Esophagus (tissue), 2 donors: ENCODE results near the gene GCNT2. TPM values are rescaled to one million over a fixed set of nuclear protein-coding genes. Genes with fewer than 3 reads are reported as not detected.

Source experiments
- H3K27ac ChIP-seq, 2 donors: one replicate each; pipeline ENCODE4 v1.5.1; 2013; ENCODE audit warnings: low read depth in 2 of 2, mild to moderate bottlenecking in 2 of 2, inconsistent platforms in 1 of 2, low read length in 1 of 2, moderate library complexity in 1 of 2
- H3K27me3 ChIP-seq, 2 donors: one replicate each; pipeline ENCODE4 v1.6.1; 2013; ENCODE audit warnings: low read length in 2 of 2, control low read depth in 1 of 2, mild to moderate bottlenecking in 1 of 2; ENCODE audit not compliant: insufficient read depth in 2 of 2, control insufficient read depth in 1 of 2
- H3K36me3 ChIP-seq, 2 donors: one replicate each; pipeline ENCODE4 v1.6.1; 2013; ENCODE audit warnings: low read length in 1 of 2; ENCODE audit not compliant: control insufficient read depth in 2 of 2, insufficient read depth in 2 of 2
- H3K4me1 ChIP-seq, 2 donors: one replicate each; pipeline ENCODE4 v1.6.1; 2013; ENCODE audit warnings: low read length in 1 of 2; ENCODE audit not compliant: control insufficient read depth in 2 of 2, insufficient read depth in 2 of 2
- H3K4me3 ChIP-seq, 2 donors: one replicate each; pipeline ENCODE4 v1.5.1; 2013; ENCODE audit warnings: low read length in 2 of 2, mild to moderate bottlenecking in 2 of 2, low read depth in 1 of 2, moderate library complexity in 1 of 2
- H3K9me3 ChIP-seq, 2 donors: one replicate each; pipeline ENCODE4 v1.6.1; 2013; ENCODE audit warnings: mild to moderate bottlenecking in 2 of 2, low read depth in 1 of 2, low read length in 1 of 2, moderate library complexity in 1 of 2; ENCODE audit not compliant: control insufficient read depth in 2 of 2, insufficient read depth in 1 of 2
- WGBS, 2 donors: extraction: QIAGEN DNeasy Blood & Tissue Kit; methylation state at CpG; one replicate each; pipeline ENCODE4 v1.1.7; 2013; 5-methylcytosine and 5-hydroxymethylcytosine counted together
- polyA plus RNA-seq, 2 donors: library from polyadenylated mRNA; stranded (reverse); fragments of 200-250 nt; gene quantifications; one replicate each; pipeline ENCODE4 v1.2.3, GENCODE V29; 2013
- donor health status: healthy with polysubstance abuse.
- donor health status: Bipolar disorder and iron deficiency.

The GCNT2 gene
- polyA plus RNA-seq, 2 donors, result 3.0 to 3.1 TPM

- Histone ChIP-seq H3K27me3 (no peaks in the 10 kb centered on the region), H3K4me3 (no peak overlapping the region), H3K36me3 (peaks cover 0 to 2% of the 10 kb centered on the region in 2 donors), H3K9me3 (no peaks in the 10 kb centered on the region), H3K27ac (no peak overlapping the region), H3K4me1 (no peaks in the 10 kb centered on the region)
- 85 to 91% methylated on average over 4 of the region's 4 CpGs for WGBS, 2 donors
Observed at GRCh38 chr6:10540073-10540746, 19.1 kb downstream of the GCNT2 start.

GRCh38 chr6:10541591-10541990 lies 20.4 kb downstream of the GCNT2 start:
- H3K36me3 ChIP-seq, result peaks cover 0 to 2% of the 10 kb centered on the region in 2 donors
- no peak overlapping the region for H3K4me3 ChIP-seq
- 76 to 83% methylated on average over 1 of the region's 1 CpG for WGBS, 2 donors
- no peaks in the 10 kb centered on the region for H3K9me3 ChIP-seq
- no peaks in the 10 kb centered on the region for H3K27me3 ChIP-seq
- no peak overlapping the region for H3K27ac ChIP-seq
- peaks cover 0 to 3% of the 10 kb centered on the region in 2 donors for H3K4me1 ChIP-seq

- peaks cover 0 to 3% of the 10 kb centered on the region in 2 donors for H3K4me1 ChIP-seq
- peaks cover 0 to 2% of the 10 kb centered on the region in 2 donors for H3K36me3 ChIP-seq
- no peak overlapping the region for H3K4me3 ChIP-seq
- H3K27ac ChIP-seq, result no peak overlapping the region
- H3K27me3 ChIP-seq, result no peaks in the 10 kb centered on the region
- H3K9me3 ChIP-seq, result no peaks in the 10 kb centered on the region
- 81 to 89% methylated on average over 2 of the region's 2 CpGs for WGBS, 2 donors
Observed at GRCh38 chr6:10542213-10542612, 21.1 kb downstream of the GCNT2 start.

- Histone ChIP-seq H3K27ac (no peak overlapping the region), H3K9me3 (no peaks in the 10 kb centered on the region), H3K4me1 (peaks cover 0 to 3% of the 10 kb centered on the region in 2 donors), H3K4me3 (no peak overlapping the region), H3K36me3 (no peaks in the 10 kb centered on the region), H3K27me3 (no peaks in the 10 kb centered on the region)
- WGBS, 2 donors, result 85 to 90% methylated on average over 2 of the region's 2 CpGs
Observed at GRCh38 chr6:10543488-10543887, 22.3 kb downstream of the GCNT2 start.

GRCh38 chr6:10545482-10545881 lies 24.3 kb downstream of the GCNT2 start:
- Histone ChIP-seq H3K4me1 (peaks cover 0 to 3% of the 10 kb centered on the region in 2 donors), H3K36me3 (no peaks in the 10 kb centered on the region), H3K9me3 (no peaks in the 10 kb centered on the region), H3K27ac (no peak overlapping the region), H3K27me3 (no peaks in the 10 kb centered on the region), H3K4me3 (no peak overlapping the region)
- 62 to 64% methylated on average over 4 of the region's 4 CpGs for WGBS, 2 donors

GRCh38 chr6:10547809-10548208 lies 26.7 kb downstream of the GCNT2 start:
- Histone ChIP-seq H3K27me3 (no peaks in the 10 kb centered on the region), H3K4me3 (no peak overlapping the region), H3K27ac (no peak overlapping the region), H3K36me3 (no peaks in the 10 kb centered on the region), H3K9me3 (no peaks in the 10 kb centered on the region), H3K4me1 (peaks cover 0 to 3% of the 10 kb centered on the region in 2 donors)

GRCh38 chr6:10550764-10551163 lies 29.6 kb downstream of the GCNT2 start:
- WGBS, 2 donors, result 69 to 87% methylated on average over 1 of the region's 1 CpG
- Histone ChIP-seq H3K27me3 (no peaks in the 10 kb centered on the region), H3K4me1 (peaks cover 3 to 6% of the 10 kb centered on the region in 2 donors), H3K9me3 (no peaks in the 10 kb centered on the region), H3K36me3 (no peaks in the 10 kb centered on the region), H3K4me3 (no peak overlapping the region), H3K27ac (no peak overlapping the region)

- WGBS, 2 donors, result 56 to 70% methylated on average over 5 of the region's 5 CpGs
Observed at GRCh38 chr6:10552270-10552810, 31.2 kb downstream of the GCNT2 start.

GRCh38 chr6:10553871-10554270 lies 32.7 kb downstream of the GCNT2 start:
- Histone ChIP-seq H3K27ac (peak overlapping the region; percentile 31 to 32), H3K4me3 (no peak overlapping the region), H3K27me3 (no peaks in the 10 kb centered on the region), H3K36me3 (no peaks in the 10 kb centered on the region), H3K4me1 (peaks cover 2 to 6% of the 10 kb centered on the region in 2 donors), H3K9me3 (no peaks in the 10 kb centered on the region)
- 55 to 66% methylated on average over 1 of the region's 1 CpG for WGBS, 2 donors

More at GRCh38 chr6:10552270-10552810, 31.2 kb downstream of the GCNT2 start:
- H3K27me3 ChIP-seq, result no peaks in the 10 kb centered on the region
- no peak overlapping the region for H3K27ac ChIP-seq
- no peak overlapping the region for H3K4me3 ChIP-seq
- H3K36me3 ChIP-seq, result no peaks in the 10 kb centered on the region
- H3K9me3 ChIP-seq, result no peaks in the 10 kb centered on the region
- peaks cover 0 to 6% of the 10 kb centered on the region in 2 donors for H3K4me1 ChIP-seq

- H3K27ac ChIP-seq, result peak overlapping the region in 1 of 2 donors; percentile 42
- peaks cover 2 to 6% of the 10 kb centered on the region in 2 donors for H3K4me1 ChIP-seq
- WGBS, 2 donors, result 62 to 72% methylated on average over 7 of the region's 7 CpGs
- H3K36me3 ChIP-seq, result no peaks in the 10 kb centered on the region
- H3K9me3 ChIP-seq, result no peaks in the 10 kb centered on the region
- no peaks in the 10 kb centered on the region for H3K27me3 ChIP-seq
- no peak overlapping the region for H3K4me3 ChIP-seq
Observed at GRCh38 chr6:10554826-10555225, 33.7 kb downstream of the GCNT2 start.
